ENCODE results near the gene SORCS2.

DNA sequence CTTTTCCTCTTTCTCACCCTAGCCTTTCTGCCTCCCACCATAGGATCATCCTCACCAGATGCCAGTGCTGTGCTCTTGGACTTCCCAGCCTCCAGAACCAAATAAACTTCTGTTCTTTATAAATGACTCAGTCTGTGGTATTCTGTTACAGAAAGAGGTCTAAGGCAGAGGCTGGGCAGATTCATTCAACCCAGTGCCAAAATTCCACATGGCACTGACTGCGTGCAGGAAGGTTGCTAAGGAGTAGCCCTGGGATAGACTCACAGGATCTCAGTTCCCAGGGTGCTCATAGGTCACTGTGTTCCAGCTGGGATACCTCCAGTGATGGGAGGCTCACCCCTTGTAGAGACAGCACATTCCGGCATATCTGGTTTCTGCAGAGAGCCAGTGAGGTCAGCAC lies 22.0 kb downstream of the SORCS2 start:
- TF ChIP-seq POLR2AphosphoS5 (IDR thresholded peaks at IDR 0.05; ENCODE audit: borderline replicate concordance, low read depth, low read length) (no peak), EZH2 (IDR thresholded peaks at IDR 0.05) (no peak)

Measured in SK-N-MC (cell line).